RPMI8226 (cell line): Measurements from ENCODE around the gene PSMB3.
A peak's percentile ranks its signal among the peaks of the same experiment; 100 is the strongest.

Source experiments
- DNase-seq: peaks from one replicate; pipeline ENCODE4 v3.0.0-alpha.2; 2015

PSMB3 gene

GRCh38 chr17:38733982-38734973 is 18.3 kb upstream of the PSMB3 start:
- DNase-seq: no peak

DNA sequence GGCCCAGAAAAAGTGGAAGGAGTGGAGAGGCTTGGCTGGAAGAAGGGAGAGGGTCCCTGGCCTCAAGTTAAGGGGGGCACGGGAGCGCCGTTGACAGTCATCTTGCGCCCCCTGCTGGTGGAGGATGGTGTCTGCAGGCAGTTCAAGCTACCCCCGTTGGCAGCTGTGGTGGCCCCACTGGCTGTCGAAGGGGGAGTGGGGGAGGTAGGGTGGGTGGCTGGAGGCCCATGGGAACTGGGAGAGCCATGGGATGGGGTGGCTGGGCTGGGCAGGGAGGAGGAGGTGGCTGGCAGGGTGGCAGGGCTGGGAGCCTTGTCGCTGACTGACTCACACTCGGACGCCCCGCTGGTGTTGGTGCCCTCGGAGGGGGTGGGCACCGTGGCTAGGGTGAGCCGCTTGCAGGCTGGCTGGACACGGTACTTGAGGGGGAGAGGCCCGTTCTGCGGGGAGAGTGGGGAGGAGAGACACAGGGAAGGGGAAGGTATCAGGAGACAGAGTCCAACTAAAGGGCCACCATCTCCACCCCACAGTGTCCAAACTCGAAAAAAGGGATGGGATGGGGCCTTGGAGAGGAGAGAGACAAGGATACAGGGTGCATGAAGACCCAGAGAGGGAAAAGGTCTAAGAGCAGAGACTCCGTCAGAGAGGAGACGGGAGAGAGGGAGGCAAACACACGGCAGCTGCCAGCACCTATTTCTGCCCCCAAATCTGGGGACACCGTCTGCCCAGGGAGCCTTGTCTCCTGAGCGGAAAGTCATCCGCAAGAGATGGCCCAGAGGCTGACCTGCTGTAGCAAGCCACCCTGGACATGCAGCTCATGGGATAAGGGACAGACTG is 17.2 kb upstream of the PSMB3 start:
- DNase-seq: peak; percentile 56

DNA sequence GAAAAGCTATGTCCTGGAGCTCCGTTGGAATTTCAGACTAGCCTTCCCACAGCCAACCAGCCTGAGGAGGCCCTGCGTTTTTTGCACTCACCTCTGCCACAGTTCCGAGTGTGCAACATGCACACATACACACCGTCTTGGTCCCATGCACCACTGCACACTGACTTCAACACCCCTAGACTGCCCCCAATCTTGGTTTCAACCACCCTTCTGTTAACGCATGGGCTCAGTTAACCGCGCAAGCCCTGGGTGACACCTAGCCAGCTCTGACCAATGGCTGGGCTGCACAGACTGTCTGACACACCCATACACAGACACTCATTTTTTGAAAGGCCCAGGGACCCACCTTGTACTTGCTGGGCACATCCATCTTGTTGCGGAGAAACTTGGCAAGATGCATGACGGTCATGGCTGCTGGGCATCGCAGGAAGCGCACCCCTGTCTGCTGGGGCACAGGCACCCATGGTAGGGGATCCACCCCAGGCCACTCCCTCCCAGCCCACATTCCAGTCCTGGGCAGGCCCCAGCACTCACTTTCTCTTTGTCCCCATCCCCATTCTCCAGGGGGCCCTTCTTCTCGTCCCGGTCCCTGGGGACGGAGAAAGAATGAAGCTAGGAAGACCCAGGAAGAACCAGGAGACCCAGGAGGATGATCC is 14.4 kb upstream of the PSMB3 start:
- DNase-seq: no peak

- DNase-seq: no peak
These were observed 13.9 kb upstream of the PSMB3 start for GRCh38 chr17:38738686-38739085.

GRCh38 chr17:38739305-38739704 is 13.2 kb upstream of the PSMB3 start:
- no peak for DNase-seq

GRCh38 chr17:38740044-38740443 is 12.5 kb upstream of the PSMB3 start:
- DNase-seq: no peak

GRCh38 chr17:38740806-38741205 is 11.7 kb upstream of the PSMB3 start:
- DNase-seq: no peak

DNA sequence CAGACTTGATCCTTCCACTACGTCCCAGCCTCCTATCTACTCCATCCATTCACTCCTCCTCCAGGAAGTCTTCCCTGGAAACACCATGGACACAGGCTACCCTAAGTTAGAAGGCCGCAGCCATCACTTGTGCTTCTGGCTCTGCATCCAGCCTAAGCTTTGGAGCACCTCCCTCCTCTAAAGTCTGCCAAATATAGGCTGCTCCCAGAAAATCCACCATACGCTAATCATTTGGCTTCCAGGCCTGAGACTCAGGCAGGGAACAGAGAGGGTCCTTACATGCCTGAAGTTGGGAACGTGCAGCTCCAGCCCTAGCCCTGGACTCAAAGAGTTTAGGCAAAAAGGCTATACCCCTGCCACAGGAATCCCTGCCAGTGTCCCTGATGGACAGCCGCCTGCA is 11.1 kb upstream of the PSMB3 start:
- no peak for DNase-seq

GRCh38 chr17:38741921-38742410 is 10.6 kb upstream of the PSMB3 start:
- peak; percentile 49 for DNase-seq

DNA sequence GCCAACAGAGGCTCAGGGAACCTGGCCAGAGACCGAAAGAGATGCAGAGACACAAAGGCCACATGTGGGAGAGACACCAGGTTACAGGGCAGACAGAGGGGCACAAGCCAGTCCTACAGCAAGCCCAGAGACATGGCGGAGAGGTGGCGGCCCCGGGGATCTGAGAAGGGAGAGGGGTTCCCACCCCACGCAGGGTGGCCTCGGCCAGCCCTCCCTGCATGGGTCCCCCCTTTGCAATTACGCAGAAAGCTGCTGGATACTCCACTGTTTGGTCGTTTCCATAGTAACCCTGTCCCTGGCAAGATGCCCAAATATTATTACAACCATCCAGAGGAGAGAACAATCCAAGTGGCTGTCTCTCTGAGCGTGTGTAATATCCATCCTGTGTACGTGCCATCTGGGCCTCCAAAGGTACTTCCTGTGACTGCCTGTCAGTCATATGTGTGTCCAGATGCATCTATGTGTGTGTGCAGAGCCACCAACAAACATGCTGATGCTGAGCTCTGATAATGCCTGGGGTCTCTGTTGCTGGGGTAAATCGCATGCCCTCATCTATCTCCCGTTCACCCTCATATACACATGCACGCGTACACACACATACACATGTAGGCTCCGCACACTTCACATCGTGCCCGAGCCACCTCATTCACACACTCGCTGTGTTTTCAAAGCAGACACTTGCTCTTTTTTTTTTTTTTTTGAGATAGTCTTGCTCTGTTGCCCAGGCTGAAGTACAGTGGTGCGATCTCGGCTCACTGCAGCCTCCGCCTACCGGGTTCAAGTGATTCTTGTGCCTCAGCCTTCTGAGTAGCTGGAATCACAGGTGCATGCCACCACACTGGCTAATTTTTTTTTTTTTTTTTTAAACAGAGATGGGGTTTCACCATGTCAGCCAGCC is 9.9 kb upstream of the PSMB3 start:
- peak; percentile 34 for DNase-seq

DNA sequence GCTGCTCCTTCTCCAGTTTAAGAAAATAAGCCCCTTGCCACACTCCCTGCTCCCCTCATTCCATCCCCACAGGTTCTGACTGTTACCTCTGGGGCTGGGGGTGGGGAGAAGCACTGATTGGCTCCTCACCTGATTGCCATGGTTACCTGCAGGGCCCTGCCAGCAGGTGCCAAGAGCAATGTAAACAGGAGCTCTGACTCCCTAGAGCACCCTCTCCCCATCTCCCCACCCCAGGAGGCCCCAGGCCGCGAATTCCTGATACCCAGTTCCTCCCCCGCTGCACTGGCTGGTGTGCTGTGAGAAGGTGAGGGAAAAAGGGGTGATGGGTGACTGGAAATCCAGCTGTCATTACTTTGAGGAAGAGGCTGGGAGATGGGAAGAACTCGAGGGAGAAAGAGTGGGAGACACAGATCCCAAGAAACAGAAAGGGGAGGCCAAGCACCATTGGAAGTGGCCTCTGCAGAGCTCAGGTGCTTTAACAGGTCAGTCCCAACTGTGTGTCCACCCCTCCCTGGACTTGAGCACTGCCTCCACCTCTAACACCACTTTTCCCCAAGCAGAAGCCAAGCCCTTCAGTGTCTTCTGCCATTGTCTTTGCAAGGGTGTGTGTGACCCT is 8.9 kb upstream of the PSMB3 start:
- peak; percentile 40 for DNase-seq

GRCh38 chr17:38745545-38745944 is 7.0 kb upstream of the PSMB3 start:
- no peak for DNase-seq

DNA sequence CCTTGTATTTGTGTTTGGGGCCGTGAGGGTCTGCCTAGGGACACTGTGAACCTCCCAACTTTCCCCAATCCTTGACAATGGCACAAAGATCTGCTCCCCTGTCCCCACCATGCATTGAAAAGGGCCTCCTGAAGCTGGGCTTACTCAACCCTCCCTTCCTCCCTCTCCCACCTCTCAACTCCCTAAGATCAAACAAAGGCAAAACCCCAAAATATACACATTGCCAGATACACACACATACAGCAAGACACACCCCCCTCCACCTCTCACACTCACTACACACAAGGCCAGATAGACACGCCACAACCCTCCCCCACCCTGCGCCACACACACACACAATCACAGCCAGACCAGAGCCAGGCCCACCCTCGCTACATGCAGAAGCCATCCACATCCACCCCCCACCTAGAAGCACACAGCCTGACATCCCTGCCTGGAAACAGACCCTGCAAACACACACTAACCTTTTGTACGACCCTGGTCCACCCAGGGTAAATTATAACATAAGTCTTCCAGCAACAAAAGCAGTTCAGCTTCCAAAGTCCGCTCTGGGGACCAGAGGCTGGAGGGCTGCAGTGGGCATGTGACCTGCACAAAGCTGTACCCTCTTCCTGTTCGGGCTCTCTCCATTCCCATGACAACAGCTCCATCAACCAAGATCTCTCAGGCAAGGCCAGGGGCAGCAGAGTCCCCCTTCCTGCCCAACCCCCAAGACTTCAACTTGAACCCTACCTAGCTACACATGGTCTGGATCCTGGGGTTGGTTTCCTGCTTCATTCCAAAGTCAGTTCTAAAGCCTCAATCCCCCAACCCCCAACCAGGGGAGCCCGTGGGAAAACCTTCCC is 6.3 kb upstream of the PSMB3 start:
- no peak for DNase-seq

- DNase-seq: peak; percentile 38
These were observed 5.6 kb upstream of the PSMB3 start for GRCh38 chr17:38746849-38747462.

DNA sequence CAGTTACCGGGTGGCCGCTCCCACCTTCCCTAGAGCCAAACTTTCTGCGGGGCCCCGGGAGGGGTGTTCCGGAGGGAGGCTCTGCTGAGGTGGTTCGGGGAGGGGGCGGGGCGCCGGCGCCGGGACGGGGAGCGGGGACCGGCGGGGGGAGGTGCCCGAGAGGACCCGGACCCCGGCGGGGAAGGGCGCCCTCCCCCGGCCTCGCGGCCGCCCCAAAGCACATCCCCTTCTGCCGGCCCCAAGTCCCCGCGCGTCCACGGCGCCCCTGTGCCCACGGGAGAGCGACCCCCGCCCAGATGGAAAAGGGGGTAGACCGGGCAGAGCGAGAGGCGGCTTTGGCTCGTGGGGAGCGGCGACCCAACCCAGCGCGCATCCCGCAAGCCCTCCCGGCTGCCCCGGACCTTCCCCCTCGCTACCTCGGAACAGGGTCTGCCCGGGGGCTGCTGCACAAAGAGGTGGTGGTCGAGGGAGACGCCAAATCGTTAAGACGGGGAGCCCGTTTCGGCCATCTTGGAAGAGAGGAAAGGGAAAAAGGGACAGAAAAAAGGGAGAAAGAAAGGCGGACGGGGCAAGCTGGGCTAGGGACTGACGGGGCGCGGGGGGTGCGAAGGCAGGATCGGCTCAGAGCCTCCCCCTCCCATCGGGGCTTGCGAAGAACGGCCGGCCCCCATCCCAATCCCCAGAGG is 4.9 kb upstream of the PSMB3 start:
- peak; percentile 46 for DNase-seq

GRCh38 chr17:38748149-38748891 is 4.2 kb upstream of the PSMB3 start, which contains the start of gene PCGF2:
Gene PCGF2, minus strand, starts transcription at chr17:38748336. Its CDS starts 7,934 bp downstream, at chr17:38740402.
- DNase-seq: peak; percentile 28

GRCh38 chr17:38748892-38749222 is 3.7 kb upstream of the PSMB3 start:
- DNase-seq: no peak

DNA sequence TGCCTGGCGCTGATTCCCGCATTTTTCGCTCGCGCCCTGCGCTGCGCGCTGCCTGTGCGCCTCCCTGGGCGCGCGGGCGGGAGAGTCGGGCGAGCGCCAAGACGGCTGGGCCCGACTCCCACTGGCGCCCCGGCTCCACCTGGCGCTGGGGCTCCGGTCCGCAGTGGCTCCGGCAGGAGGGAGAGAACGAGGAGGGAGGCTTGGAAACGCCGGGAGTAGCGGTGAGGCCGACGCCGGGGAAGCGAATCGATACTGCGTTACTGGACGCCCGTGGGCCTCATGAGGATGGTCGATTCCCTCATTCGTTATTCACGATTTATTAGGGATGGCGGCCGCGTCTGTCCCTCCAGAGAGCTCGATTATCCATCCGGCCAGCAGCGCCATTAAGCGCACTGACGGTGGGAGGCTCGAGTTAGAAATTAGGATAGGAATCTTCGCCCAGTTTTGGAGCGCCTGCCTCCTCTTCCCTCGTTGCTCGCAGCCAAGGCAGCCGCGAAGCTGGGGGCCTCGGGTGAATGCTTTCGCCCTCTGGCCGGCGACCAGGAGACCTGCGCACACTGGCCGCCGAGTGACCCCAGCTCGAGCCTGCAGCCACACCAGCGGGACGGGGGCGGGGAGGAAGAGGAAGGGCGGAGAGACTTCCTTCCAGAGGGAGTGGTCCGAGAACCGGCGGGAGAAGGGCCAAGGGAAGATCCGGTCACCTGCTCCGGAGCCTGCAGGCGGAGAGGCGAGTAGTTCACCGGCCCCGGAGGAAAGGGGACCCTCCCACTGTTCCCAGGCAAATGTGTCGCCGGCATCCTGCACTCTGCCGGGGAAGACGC is 3.1 kb upstream of the PSMB3 start:
- DNase-seq: peak; percentile 49
